ENCODE measurements around the gene CDK19.

DNA sequence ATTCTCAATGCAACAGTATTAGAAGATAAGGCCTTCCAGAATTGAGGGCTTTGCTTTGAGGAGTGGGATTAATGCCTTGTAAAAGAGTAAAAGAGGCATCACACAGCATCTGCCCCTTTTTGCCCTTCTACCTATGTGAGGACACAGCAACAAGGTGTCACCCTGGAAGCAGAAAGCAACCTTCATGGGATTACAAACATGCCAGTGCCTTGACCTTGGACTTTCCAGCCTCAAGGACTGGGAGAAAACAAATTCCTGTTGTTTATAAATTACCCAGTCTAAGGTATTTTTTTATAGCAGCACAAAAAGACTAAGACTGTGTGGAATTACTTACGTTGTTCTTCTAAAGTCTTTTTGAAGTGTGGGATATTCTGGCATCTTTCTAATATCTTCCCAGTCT lies 188.8 kb downstream of the CDK19 start:
- TF ChIP-seq, protein P1, sequence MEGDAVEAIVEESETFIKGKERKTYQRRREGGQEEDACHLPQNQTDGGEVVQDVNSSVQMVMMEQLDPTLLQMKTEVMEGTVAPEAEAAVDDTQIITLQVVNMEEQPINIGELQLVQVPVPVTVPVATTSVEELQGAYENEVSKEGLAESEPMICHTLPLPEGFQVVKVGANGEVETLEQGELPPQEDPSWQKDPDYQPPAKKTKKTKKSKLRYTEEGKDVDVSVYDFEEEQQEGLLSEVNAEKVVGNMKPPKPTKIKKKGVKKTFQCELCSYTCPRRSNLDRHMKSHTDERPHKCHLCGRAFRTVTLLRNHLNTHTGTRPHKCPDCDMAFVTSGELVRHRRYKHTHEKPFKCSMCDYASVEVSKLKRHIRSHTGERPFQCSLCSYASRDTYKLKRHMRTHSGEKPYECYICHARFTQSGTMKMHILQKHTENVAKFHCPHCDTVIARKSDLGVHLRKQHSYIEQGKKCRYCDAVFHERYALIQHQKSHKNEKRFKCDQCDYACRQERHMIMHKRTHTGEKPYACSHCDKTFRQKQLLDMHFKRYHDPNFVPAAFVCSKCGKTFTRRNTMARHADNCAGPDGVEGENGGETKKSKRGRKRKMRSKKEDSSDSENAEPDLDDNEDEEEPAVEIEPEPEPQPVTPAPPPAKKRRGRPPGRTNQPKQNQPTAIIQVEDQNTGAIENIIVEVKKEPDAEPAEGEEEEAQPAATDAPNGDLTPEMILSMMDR (IDR thresholded peaks at IDR 0.05) = no peak
- TF ChIP-seq POLR2AphosphoS5 (IDR thresholded peaks at IDR 0.05) = no peak

All from upper lobe of left lung (tissue), 4 donors.